ENCODE measurements around the gene PLAAT2. TPM values are rescaled to one million over a fixed set of nuclear protein-coding genes. Genes with fewer than 3 reads are reported as not detected.

PLAAT2 gene
- total RNA-seq, result 1 to 10 TPM in 1 of 10 donors, under 1 TPM in 1, not detected in 8; 0.35 to 3.7 TPM
- polyA plus RNA-seq, result not detected
- long read RNA-seq, donor 1, result 0 reads
- long read RNA-seq, donor 2, partial matches to known transcripts, result 0 of 2 reads
- long read RNA-seq, donor 2, other reads (novel, unspliced or antisense), result 2 of 2 reads
- long read RNA-seq, donor 3, result 0 reads

- Histone ChIP-seq H3K4me3 (no peak within 1 kb of the TSS), H3K4me1 (peaks cover 0 to 37% (median 12%) of the 10 kb centered on the region in 9 donors), H3K27ac (no peak within 1 kb of the TSS), H3K9me3 (no peaks in the 10 kb centered on the region), H3K36me3 (no peaks in the 10 kb centered on the region), H3K27me3 (no peaks in the 10 kb centered on the region)
- intact Hi-C loops (cut with DNase I), result loop anchor here in 1 of 10 donors (10.0 kb wide), 1 partner anchor 61 kb away; no protein-coding TSS in a partner anchor
- ATAC-seq (no peak), DNase-seq (no peak)
- TF ChIP-seq CTCF (IDR thresholded peaks at IDR 0.05), result no peak
- 92 to 94% methylated on average over 13 of the region's 13 CpGs for WGBS, 2 donors
These were observed at the start of gene PLAAT2 for GRCh38 chr11:63563201-63564055. Gene PLAAT2, minus strand, starts transcription at chr11:63563379. Its CDS starts 55 bp downstream, at chr11:63563324.

- Histone ChIP-seq H3K36me3 (no peaks in the 10 kb centered on the region), H3K4me3 (peak overlapping the region in 2 of 10 donors; percentile 69 to 79), H3K4me1 (peaks cover 11 to 58% (median 46%) of the 10 kb centered on the region in 9 donors), H3K9me3 (no peaks in the 10 kb centered on the region), H3K27me3 (peaks cover 0 to 21% (median 0%) of the 10 kb centered on the region in 7 donors), H3K27ac (peak overlapping the region in 6 of 10 donors; percentile 79 to 95 (median 89))
- ATAC-seq (no peak), DNase-seq (no peak)
- intact Hi-C loops (cut with DNase I), result loop anchor here in 2 of 10 donors (5.0 to 10.0 kb wide), 3 partner anchors 35 to 77 kb away; partner anchors contain the start of gene PLAAT4 (in 1 of the 2)
- no peak for TF ChIP-seq CTCF (IDR thresholded peaks at IDR 0.05)
These were observed 49.0 kb upstream of the PLAAT2 start for GRCh38 chr11:63612181-63612580.

GRCh38 chr11:63611395-63611747 is 48.2 kb upstream of the PLAAT2 start:
- ATAC-seq (no peak), DNase-seq (no peak)
- no peaks in the 10 kb centered on the region for H3K9me3 ChIP-seq
- 57 to 78% methylated on average over 1 of the region's 1 CpG for WGBS, 2 donors
- H3K4me1 ChIP-seq, result peaks cover 11 to 58% (median 46%) of the 10 kb centered on the region in 9 donors
- H3K27ac ChIP-seq, result peak overlapping the region in 9 of 10 donors; percentile 66 to 95 (median 79)
- intact Hi-C loops (cut with DNase I), result loop anchor here in 2 of 10 donors (5.0 to 10.0 kb wide), 3 partner anchors 34 to 77 kb away; partner anchors contain the start of gene PLAAT4 (in 1 of the 2)
- H3K36me3 ChIP-seq, result no peaks in the 10 kb centered on the region
- peaks cover 0 to 21% (median 0%) of the 10 kb centered on the region in 7 donors for H3K27me3 ChIP-seq
- no peak for TF ChIP-seq CTCF (IDR thresholded peaks at IDR 0.05)
- peak overlapping the region in 3 of 10 donors; percentile 11 to 21 (median 18) for H3K4me3 ChIP-seq
